Body of pancreas (tissue), 4 donors: Measurements from ENCODE around the gene SYNPO2L. TPM values are rescaled to one million over a fixed set of nuclear protein-coding genes. Genes with fewer than 3 reads are reported as not detected.

Source experiments
- ATAC-seq: fragments of 150-250 bp; one replicate; pipeline ENCODE4 v1.9.1; 2016
- DNase-seq, 4 donors: peaks; one replicate each; pipeline ENCODE4 v3.0.0-alpha.2; 2019
- H3K27ac ChIP-seq, 4 donors: fragments of 200-600 bp; sonication (generic); 1 replicate in 3 of 4; 2 replicates in 1 of 4; pipeline versions ENCODE4 v1.5.1 to v1.6.1; 2016 to 2019; ENCODE audit warnings: mild to moderate bottlenecking in 1 of 4, mixed read lengths in 1 of 4, moderate library complexity in 1 of 4
- H3K27me3 ChIP-seq, 2 donors: fragments of 200-600 bp; sonication (generic); one replicate each; pipeline ENCODE4 v1.6.0; 2016; ENCODE audit warnings: mild to moderate bottlenecking in 1 of 2
- H3K36me3 ChIP-seq, 2 donors: fragments of 200-600 bp; sonication (generic); replicated peaks in 1 of 2; 2 replicates each; pipeline ENCODE4 v1.5.1; 2016; ENCODE audit warnings: low read depth in 2 of 2; ENCODE audit not compliant: insufficient read depth in 1 of 2
- H3K4me1 ChIP-seq: fragments of 200-600 bp; sonication (generic); one replicate; pipeline ENCODE4 v1.6.0; 2016
- H3K4me3 ChIP-seq, 2 donors: fragments of 200-600 bp; sonication (generic); 1 replicate in 1 of 2; 2 replicates in 1 of 2; pipeline ENCODE4 v1.5.1; 2016 to 2019
- H3K9me3 ChIP-seq, 3 donors: fragments of 200-600 bp; sonication (generic); 1 replicate in 2 of 3; 2 replicates in 1 of 3; pipeline ENCODE4 v1.5.1; 2016
- POLR2A ChIP-seq, 3 donors: fragments of 450-650 bp; IDR thresholded peaks; one replicate each; pipeline ENCODE4 v1.6.1; 2016; ENCODE audit warnings: antibody characterized with exemption in 3 of 3, mild to moderate bottlenecking in 2 of 3
- WGBS, 2 donors: methylation state at CpG; one replicate each; pipeline ENCODE4 v1.1.5; 2017; 5-methylcytosine and 5-hydroxymethylcytosine counted together
- intact Hi-C: fragments of 100-400 bp; cut with DNase I; formaldehyde crosslinking; loops from one replicate; pipeline ENCODE4 v1.15.1; 2023
- total RNA-seq, 2 donors: library from RNA; depleted of rRNA; stranded (reverse); fragments of >200 nt; gene quantifications; one replicate each; pipeline ENCODE4 v1.1.0, GENCODE V29; 2016
- TF ChIP-seq, protein P1 (sequence below), 7 experiments: fragments of 450-650 bp in 4 of 7; fragments of 200-600 bp in 3 of 7; sonication (generic) in 3 of 7; IDR thresholded peaks; one replicate each; pipeline ENCODE4 v1.5.1; 2016 to 2019; ENCODE audit warnings: antibody characterized with exemption in 7 of 7

Gene SYNPO2L
- total RNA-seq, 2 donors from 2014 or later: not detected

DNA sequence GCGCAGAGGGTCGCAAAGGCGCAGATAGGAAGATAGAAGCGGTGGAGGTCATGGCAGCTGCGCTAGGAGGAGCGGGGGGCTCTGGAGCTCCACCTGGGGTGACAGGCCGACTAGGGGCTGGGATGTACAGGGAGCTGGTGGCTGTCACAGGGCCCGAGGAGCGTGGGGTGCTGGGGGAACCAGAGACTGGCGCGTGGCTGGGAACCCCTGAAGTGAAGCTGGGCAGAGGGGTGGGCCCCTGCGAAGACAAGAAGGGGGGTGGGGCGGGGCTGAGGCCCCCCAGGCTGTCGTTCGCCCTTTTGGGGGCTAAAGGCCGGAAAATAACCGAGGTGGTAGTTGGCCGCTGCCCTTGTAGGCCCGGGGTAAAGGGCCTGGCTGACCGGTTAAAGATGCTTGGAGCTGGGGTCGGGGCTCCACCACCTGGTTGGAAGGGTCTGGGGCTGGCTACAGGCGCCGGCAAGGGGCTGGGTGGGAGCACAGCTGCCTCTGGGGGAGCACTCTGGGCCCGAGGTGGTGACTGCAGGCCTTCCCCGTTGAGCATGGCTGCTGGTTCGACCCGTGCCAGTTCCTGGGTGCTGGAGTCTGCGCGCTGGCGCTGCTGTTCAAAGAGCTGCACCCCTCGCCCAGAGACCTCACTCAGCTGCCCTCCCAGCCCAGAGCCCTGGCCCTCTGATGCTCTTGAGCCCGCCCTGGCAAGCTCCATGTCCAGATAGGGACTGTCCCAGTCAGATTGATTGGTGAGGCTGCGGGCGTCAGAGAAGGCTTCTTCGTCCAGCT lies 7.8 kb downstream of the SYNPO2L start:
- peaks cover 20% of the 10 kb centered on the region for H3K4me1 ChIP-seq
- peak overlapping the region in 2 of 4 donors; percentile 11 to 30 for H3K27ac ChIP-seq
- intact Hi-C loops: no loop called here
- 38 to 40% methylated on average over 12 to 31 of the region's 35 CpGs for WGBS, 2 donors
- DNase-seq: no peak
- H3K9me3 ChIP-seq: no peaks in the 10 kb centered on the region
- H3K36me3 ChIP-seq: no peaks in the 10 kb centered on the region
- H3K4me3 ChIP-seq: peak overlapping the region; percentile 55 to 74
- TF ChIP-seq, protein P1, sequence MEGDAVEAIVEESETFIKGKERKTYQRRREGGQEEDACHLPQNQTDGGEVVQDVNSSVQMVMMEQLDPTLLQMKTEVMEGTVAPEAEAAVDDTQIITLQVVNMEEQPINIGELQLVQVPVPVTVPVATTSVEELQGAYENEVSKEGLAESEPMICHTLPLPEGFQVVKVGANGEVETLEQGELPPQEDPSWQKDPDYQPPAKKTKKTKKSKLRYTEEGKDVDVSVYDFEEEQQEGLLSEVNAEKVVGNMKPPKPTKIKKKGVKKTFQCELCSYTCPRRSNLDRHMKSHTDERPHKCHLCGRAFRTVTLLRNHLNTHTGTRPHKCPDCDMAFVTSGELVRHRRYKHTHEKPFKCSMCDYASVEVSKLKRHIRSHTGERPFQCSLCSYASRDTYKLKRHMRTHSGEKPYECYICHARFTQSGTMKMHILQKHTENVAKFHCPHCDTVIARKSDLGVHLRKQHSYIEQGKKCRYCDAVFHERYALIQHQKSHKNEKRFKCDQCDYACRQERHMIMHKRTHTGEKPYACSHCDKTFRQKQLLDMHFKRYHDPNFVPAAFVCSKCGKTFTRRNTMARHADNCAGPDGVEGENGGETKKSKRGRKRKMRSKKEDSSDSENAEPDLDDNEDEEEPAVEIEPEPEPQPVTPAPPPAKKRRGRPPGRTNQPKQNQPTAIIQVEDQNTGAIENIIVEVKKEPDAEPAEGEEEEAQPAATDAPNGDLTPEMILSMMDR (IDR thresholded peaks at IDR 0.05): no peak
- no peak for TF ChIP-seq POLR2A (IDR thresholded peaks at IDR 0.05)
- no peaks in the 10 kb centered on the region for H3K27me3 ChIP-seq
- peak; percentile 8 for ATAC-seq

DNA sequence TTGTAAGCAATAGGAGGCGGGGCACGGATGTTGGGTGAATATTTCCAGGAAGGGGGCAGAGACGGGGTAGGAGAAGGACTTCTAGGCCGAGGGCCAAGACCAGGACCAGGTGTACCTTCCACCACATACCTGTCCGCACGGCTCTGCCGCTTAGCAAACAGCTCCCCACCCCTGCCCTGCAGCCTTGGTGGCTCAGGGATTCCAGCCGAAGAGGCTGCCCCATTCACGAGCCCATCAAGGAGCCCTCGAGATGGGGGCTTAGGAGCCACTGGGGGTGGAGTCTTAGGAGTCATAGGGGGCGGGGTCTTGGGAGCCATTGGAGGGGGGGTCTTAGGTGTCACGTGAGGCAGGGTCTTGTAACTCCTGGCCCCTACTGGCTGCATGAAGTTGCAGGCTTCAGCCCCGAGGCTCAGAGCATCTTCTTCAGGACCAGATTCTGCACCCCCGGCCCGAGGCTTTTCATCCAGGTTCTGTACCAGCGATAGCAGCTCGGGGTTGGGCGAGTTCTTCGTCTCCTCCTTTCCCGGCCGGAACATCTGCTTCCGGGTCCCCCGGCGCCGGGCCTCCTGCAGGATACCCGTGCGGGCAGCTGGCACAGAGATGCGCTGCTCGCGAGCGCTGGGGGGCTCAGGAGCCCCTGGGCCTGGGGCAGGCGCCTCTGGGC lies 8.5 kb downstream of the SYNPO2L start:
- Histone ChIP-seq H3K27me3 (no peaks in the 10 kb centered on the region), H3K36me3 (no peaks in the 10 kb centered on the region), H3K27ac (peak overlapping the region in 2 of 4 donors; percentile 11 to 30), H3K4me3 (peak overlapping the region; percentile 55 to 74), H3K4me1 (peaks cover 20% of the 10 kb centered on the region), H3K9me3 (no peaks in the 10 kb centered on the region)
- intact Hi-C loops: no loop called here
- DNase-seq (peak; percentile 57 to 67 (median 63)), ATAC-seq (peak; percentile 66)
- 11 to 25% methylated on average over 9 to 32 of the region's 32 CpGs for WGBS, 2 donors
- peak in 1 of 3 donors; percentile 38 for TF ChIP-seq POLR2A (IDR thresholded peaks at IDR 0.05)
- TF ChIP-seq, protein P1 (IDR thresholded peaks at IDR 0.05): no peak

DNA sequence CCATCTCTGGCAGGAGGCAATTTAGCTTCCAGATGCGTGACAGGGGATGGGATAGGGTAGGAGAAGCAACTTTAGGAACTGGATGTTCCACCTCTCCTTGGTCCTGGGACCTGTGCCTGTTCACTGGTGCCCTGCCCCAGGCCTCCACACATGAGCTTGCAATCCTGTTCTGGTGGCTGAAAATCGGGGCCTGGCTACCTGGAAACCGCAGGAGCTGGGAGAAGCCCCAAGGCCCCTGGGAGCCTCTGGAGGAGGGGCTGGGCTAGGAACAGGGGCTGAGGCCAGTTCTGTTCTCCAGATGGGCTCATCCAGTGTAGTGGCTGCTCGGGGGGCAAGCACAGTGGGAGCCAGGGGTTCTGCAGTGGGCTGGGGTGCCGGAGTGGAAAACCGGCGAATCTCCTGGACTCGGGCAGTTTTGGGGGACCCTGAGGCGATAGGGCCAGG lies 9.2 kb downstream of the SYNPO2L start:
- WGBS, 2 donors: 93 to 96% methylated on average over 7 to 9 of the region's 9 CpGs

DNA sequence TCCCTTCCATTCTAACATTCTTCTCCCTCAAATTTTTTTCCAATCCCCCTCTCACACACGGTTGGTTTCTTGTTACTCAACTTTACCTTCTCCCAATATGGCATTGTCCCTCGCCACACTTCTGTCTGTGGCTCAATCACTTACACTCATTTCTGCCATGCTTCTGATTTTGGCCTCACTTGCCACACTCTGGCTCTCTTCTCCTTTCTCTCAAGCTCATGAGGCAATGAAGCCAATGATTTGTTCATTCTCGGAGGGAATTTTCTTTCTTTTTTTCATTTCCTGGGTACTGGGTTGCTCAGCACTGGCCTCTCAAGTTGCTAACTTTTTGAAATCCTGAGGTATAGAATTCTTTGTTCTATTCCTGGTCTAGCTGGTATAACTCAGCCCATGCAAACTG lies 10.6 kb downstream of the SYNPO2L start:
- Histone ChIP-seq H3K36me3 (no peaks in the 10 kb centered on the region), H3K27me3 (no peaks in the 10 kb centered on the region), H3K4me3 (no peak overlapping the region), H3K4me1 (peaks cover 20% of the 10 kb centered on the region), H3K9me3 (no peaks in the 10 kb centered on the region), H3K27ac (no peak overlapping the region)
- DNase-seq (no peak), ATAC-seq (no peak)
- 62 to 85% methylated on average over 3 of the region's 3 CpGs for WGBS, 2 donors
- intact Hi-C loops: no loop called here
- TF ChIP-seq, protein P1 (IDR thresholded peaks at IDR 0.05): no peak
- TF ChIP-seq POLR2A (IDR thresholded peaks at IDR 0.05): no peak

More for the DNA sequence above, 9.2 kb downstream of the SYNPO2L start:
- no peaks in the 10 kb centered on the region for H3K27me3 ChIP-seq
- ATAC-seq (no peak), DNase-seq (no peak)
- intact Hi-C loops: no loop called here
- H3K9me3 ChIP-seq: no peaks in the 10 kb centered on the region
- no peak overlapping the region for H3K4me3 ChIP-seq
- H3K27ac ChIP-seq: no peak overlapping the region
- peaks cover 20% of the 10 kb centered on the region for H3K4me1 ChIP-seq
- TF ChIP-seq, protein P1 (IDR thresholded peaks at IDR 0.05): no peak
- no peak for TF ChIP-seq POLR2A (IDR thresholded peaks at IDR 0.05)
- no peaks in the 10 kb centered on the region for H3K36me3 ChIP-seq
